ENCODE measurements around the gene LRRC42.

LRRC42 gene, protein sequence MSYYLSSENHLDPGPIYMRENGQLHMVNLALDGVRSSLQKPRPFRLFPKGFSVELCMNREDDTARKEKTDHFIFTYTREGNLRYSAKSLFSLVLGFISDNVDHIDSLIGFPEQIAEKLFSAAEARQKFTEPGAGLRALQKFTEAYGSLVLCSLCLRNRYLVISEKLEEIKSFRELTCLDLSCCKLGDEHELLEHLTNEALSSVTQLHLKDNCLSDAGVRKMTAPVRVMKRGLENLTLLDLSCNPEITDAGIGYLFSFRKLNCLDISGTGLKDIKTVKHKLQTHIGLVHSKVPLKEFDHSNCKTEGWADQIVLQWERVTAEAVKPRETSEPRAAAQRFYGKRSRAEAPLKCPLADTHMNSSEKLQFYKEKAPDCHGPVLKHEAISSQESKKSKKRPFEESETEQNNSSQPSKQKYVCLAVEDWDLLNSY

DNA sequence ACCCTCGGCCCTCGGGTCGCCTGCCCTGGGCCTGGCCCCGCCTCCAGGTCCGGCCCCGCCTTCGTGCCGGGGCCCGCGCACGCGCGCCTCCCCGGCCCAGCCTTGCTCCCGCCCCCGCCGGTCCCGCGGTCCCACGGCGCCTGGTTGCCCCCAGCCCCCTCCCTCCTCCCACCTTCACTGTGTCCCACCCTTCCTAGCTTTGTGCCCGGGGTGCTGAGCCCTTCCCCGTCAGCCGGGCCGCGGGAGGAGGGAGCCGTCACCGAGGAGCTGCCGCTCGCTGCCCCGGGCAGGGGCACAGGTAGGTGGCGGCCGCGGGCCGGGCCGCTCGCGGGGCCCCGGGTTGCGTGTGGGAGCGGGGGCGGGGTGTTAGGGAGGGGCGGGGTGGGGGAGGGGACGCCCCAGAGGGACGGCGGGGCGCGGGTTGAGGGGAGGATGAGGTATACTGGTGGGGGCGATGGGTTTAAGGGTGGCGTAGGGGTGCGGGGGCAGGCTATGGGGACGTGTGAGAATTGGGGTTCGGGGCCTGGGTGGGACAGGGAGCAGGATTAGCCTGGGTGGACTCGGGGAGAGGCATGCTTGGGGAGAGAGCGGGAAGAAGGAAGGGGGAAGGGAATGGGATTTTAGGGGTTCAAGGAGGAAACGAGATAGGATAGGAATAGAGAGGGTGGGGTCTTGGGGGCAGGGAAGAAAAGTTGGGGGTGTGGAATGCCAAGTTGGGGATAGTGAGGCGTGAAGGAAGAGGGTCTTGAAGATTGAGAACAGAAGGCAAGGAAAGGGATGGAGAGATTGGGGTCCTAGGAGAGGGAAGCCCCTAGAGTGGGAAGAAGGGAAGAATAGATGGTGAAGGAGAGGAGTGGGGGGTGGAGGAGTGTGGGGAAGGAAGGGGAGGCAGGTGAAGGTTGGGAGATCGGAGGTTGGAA lies at the start of gene LRRC42:
Gene LRRC42, plus strand, starts transcription at position 99 of the 920 bp plus-strand sequence. CDS start 5,650 bp downstream, outside the sequence.
- DNase-seq = no peak

DNA sequence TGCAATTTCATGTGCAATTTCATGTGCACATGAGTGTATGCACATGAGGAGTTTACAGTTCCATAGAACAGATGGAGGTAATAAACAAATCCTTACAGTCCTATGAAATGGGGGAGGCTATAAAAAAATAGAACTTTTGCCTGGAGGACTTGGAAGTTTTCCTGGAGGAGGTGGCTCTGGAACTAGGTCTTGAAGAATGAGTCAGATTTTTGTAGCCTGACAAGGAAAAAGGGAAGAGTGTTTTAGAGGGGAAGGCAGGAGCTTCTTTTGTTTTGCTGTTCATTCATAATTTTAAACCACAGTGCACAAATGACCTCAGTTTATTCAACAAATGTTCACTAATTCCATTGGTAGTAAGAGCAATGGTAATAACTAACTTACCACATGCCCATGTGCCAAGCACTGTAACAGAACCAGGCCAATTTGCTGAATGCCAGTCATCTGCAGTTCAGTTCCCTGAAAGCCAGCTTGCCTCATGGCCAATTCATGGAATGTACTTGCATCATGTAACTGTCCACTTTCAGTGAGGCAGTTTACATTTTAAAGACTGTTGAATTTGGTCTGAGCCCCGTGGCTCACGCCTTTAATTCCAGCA lies 49.4 kb upstream of the LRRC42 start:
- no peak for DNase-seq

DNA sequence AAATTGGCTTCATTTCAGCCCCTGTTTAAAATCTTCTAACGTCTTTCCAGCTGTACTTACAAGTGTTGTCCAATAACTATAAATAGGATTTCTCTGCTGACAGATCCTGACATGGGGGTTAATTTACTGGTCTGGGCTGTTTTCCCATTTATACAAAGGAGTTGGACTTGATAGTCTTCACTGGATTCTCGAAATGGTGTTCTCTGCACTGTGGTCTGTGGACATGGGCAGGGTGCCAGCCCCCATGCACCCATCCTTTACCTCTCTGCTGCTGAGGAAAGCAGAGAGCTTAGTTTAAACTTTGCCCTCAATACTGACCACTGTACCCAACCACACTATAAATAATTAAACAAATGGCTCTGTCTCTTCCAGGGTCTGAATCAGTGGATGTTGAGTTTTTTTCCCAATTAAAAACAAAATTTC lies 46.9 kb upstream of the LRRC42 start:
- DNase-seq = no peak

DNA sequence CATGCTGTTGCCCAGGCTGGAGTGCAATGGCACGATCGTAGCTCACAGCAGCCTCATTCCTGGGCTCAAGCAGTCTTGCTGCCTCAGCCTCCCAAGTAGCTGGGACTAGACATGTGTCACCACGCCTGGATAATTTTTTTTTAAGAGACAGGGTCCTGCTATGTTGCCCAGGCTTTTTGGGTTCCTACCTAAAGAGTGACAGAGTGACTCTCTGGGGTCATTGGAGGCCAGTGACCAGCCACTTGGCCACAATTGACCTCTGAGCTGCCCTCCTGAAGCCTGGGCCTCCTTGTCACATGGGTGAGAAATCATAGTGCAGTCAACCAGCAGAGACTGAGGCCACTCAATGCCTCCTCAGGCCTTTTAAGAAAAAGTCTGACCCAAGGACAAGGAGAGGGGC lies 46.4 kb upstream of the LRRC42 start:
- no peak for DNase-seq

DNA sequence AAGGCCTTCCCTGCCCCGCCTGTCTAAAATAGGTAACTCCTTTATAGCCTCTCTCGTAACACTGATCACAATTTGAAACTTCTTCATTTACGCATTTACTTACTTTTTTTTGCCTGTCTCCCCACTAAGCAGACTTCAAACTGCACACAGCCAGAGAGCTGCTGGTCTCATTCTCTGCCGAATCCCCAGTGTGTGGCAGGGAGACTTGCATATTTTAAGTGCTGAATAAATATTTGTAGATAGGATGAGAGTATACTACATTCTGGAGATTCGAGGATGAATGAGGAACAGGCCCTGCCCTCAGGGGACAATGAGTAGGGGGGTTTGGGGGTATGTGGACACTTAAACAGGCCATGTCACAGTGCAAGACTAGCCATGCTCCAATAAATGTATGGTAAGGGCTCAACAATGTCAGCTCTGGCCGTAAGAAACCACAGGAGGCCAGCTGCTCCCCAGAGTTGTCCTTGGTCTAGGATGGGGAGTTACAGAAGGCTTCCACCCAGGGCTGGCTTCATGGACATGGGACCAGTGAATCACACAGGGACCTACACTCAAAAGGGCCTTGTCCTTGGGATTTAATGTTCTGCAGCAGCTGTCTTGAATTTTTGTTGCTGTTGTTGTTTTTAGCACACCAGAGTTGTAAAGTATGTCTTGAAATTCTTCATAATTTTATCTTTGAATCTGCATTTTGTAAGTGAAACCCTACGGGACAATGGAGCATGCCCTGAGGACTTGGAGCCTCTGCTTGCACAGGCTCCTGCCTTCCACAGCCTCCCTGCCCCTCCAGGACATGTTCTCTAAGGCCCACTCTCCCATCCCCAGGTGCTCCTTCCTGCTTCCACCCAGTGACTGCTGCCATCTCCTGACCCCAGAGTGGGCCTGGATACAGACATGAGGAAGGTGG lies 43.7 kb upstream of the LRRC42 start:
- no peak for DNase-seq

DNA sequence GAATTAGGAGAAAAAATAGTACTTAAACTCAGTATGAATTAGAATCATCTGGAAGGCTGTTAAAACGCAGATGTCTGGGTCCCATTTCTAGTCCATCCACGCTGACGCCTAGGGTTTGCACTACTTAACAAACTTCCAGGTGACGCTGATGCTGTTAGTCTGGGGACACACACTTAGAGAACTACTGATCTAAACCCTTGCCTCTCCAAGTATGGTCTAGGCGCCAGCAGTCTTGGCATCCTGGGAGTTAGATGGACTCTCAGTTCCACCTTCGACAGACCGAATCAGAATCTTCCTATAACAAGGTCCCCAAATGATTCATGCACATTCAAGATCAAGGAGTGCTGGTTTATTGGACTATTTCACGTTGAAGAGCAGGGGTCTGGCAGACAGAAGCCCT lies 40.6 kb upstream of the LRRC42 start:
- no peak for DNase-seq

DNA sequence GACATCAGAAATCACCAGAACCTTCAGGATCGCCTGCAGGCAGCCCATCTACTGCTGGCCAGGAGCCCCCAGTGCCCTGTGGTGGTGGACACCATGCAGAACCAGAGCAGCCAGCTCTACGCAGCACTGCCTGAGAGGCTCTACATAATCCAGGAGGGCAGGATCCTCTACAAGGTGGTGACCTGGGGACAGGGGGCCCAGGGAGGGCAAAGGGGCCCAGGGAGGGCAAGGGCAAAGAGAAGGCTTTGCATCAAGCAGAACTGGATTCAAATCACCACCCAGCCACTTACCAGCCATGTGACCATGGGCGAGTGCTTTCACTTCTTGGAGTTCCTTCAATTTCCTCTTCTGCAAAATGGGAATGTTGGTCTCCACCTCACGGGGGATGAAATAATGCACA lies 40.0 kb upstream of the LRRC42 start:
- no peak for DNase-seq

DNA sequence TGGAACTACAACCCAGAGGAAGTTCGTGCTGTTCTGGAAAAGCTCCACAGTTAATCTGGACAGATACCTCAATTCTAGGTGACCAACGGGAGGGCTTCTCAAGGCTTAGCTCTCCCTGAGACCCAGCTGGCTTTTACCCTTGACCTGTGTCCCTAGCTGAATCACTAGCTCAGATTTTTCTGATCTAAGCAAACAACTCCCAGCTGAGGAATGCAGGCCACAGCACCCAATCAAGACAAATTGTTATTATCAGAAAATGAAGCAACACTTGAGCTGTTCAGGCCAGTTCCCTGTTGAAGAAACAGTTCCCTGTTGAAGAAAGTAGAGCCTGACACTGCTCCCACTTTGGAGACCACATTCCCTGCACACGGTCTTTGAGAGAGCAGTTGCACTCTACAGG lies 36.2 kb upstream of the LRRC42 start:
- DNase-seq = no peak

DNA sequence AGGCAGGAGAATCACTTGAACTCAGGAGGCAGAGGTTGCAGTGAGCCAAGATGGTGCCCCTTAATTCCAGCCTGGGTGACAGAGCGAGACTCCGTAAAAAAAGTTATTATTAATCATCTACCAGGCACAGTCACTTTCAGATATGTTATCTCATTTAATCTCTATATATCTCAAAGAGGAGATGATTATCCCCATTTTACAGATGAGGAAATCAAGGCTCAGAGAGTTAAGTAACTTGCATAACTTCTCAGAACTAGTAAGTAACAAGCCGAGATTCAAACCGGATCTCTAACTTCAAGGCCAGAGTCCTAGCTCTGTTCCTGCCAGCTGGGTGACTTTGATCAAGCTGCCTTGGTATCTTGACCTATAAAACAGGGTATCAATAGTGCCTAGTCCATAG lies 34.7 kb upstream of the LRRC42 start:
- DNase-seq = no peak

DNA sequence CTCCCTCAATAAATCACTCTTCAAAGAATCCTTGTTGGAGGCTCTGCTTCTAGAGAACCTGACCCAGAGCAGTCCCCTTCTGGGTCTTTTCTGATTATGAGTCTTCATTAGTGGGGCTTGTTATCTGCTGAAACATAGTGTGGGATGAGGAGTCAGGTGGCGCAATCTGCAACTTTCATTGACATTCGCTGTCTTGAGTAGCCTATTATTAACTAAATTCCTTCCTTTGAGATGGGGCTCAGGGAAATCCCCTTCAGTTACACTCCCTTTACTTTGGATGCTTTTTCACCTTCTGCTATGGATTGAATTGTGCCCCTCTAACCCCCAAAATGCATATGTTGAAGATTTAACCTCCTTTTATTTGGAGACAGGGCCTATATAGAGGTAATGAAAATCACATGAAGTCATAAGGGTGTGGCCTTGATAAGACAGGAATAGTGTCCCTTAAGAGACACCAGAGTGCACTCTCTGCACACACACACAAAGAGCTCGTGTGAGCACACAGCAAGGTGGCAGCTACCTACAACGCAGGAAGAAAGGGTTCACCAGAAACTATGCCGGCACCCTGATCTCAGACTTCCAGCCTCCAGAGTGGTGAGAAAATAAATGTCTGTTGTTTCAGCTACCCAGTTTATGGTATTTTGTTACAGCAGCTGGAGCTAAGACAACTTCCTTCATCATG lies 32.7 kb upstream of the LRRC42 start:
- DNase-seq = peak; percentile 33

DNA sequence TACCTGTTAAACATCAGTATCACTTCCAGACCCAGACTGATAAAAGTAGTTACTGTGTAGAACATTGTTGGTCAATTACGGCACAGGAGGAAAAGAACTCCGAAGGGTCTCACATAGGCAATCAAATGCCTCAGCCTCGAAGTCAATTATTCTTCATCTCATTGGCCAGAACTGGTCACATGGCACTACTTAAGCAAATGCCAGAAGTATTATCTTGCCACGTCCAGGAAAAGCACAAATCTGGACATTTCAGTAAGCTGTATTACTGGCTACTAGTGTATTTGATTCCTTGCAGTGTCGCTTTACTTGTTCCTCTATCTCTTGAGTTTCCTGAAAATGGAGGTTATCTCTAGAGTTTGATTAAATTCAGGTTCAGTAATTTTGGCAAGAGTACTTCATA lies 27.8 kb upstream of the LRRC42 start:
- DNase-seq = no peak

DNA sequence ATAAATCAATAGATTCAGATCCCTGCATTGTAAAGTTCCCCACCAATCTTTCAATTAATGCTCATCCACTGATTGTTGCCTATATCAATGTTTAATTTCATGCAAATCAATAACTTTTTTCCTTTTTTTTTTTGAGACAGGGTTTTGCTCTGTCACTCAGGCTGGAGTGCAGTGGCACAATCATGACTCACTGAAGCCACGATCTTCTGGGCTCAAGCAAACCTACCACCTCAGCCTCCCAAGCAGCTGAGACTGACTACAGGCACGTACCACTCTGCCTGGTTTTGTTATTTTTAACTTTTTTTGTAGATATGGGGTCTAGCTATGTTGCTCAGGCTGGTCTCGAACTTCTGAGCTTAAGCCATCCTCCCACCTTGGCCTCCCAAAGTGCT lies 26.5 kb upstream of the LRRC42 start:
- peak; percentile 35 for DNase-seq

DNA sequence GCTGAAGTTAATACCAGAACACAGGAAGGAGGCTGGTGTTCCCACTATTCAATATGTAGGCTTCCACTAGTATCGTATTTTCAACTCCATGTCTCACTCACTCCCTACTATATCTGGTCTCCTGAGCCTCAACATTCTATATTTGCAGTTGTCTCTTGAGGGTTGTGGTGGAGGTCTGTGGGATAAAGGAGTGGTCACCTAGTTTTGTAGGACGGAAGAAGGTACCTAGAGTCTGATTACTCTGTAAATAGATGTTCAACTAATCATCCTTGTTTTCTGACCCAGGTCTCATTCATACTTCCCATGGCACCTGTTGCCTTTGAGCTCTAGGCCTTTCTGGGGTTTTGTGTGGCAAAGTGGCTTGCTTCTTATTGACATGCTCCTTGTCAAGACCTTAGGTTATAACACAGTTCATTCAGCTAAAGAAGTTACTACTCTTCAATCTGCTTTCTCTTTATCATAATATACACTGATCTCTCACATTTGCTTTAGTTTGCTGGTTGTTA lies 18.7 kb upstream of the LRRC42 start:
- DNase-seq = no peak

DNA sequence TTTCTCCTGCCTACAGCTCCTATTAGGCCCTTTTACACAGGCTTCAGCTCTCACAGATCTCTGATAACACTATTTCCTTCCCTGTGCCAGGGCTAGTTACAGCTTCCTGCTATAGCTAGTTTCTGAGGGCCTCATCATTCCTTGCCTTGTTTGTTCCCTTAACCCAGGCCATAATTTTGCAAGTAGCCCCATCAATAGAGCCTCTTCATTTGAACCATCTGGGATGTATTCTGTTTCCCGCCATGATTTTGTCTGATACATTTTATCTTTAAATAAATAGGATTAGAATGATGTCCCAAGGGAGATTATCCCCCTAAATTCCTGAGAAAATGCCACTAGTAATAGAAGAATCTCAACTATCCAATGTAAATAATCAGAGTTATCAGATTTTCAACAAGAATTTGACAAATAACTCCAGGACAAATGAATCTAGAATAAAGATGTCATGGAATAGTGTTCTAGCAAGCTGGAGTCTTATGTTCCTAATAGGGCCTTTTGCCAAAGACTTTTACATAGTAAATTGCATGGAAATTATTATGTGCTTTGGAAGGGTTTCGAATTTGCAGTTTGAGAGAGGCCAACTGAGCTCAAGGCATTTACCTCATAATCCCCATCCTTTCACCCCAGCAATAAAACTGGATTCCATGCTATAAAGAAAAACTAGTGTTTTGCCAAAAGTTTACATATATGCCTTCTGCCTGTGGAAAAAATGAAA lies 16.7 kb upstream of the LRRC42 start:
- peak; percentile 31 for DNase-seq

DNA sequence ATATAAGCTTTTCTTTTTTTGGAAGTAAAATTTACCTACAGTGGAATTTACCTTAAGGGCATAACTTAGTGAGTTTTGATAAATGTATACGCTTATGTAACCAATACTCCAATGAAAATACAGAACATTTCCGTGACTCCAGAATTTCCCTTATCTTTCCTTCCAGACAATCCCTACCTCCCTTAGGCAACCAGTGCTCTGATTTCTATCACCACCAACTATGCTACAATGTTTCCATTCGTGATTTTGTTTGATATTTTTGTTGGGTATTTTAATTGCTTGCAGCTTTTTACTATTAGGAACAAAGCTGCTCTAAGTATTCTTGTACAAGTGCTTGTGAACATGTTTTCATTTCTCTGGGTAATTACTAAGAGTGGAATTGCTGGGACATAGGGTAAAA lies 15.2 kb upstream of the LRRC42 start:
- DNase-seq = no peak

DNA sequence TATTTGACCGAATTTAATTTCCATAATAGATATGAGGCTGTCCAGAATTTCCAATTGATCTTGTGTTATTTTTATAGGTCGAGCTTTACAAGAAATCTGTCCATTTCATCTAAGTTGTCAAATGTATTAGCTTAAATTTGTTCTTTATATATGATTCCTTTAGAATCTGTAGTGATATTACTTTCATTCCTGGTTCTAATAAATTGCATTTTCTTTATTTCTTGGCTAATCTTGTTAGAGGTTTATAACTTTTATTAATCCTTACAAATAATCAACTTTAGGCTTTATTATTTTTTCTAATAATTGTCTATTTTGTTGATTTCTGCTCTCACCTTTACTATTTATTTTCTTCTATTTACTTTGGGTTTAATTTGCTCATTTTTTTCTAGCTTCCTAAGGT lies 14.6 kb upstream of the LRRC42 start:
- no peak for DNase-seq

DNA sequence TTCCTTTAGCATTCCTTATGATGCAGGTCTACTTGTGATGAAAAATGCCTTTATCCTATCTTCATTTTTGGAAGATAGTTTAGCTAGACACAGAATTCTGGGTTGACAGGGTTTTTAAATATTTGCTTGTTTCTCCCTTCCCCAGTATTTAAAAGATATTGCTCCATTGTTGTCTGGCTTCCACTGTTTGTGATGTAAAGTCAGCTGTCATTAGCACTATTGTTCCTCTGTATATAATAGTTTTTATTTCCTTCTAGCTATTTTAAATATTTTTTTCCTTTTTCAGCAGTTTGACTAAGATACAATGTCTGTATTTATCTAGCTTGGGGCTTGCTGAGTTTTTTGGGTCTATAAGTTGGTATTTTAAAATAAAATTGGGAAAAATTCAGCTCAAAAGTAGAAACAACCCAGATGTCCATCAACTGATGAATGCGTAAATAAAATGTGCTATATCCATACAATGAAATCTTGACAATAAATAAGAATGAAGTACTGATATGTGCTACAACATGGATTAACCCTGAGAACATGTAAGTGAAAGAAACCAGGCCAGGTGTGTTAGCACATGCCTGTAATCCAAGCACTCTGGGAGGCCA lies 11.9 kb upstream of the LRRC42 start:
- no peak for DNase-seq

DNA sequence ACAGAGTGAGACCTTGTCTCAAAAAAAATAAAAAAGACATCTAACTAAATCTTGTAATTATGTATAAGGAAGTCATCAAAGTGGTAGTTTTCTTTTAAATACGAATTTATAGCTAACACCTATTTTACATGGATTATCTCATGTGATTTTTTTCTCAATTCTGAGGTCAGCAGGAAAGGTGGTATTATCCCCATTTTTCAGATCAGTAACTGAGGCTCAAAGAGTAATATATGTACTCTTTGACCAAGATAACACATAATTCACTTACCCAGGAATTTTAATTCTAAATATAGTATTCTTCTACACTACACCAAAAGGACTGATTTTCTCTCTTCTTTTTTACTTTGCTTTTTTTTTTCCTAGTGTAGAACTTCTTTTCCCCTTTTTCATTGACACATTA lies 9.7 kb upstream of the LRRC42 start:
- DNase-seq = no peak

DNA sequence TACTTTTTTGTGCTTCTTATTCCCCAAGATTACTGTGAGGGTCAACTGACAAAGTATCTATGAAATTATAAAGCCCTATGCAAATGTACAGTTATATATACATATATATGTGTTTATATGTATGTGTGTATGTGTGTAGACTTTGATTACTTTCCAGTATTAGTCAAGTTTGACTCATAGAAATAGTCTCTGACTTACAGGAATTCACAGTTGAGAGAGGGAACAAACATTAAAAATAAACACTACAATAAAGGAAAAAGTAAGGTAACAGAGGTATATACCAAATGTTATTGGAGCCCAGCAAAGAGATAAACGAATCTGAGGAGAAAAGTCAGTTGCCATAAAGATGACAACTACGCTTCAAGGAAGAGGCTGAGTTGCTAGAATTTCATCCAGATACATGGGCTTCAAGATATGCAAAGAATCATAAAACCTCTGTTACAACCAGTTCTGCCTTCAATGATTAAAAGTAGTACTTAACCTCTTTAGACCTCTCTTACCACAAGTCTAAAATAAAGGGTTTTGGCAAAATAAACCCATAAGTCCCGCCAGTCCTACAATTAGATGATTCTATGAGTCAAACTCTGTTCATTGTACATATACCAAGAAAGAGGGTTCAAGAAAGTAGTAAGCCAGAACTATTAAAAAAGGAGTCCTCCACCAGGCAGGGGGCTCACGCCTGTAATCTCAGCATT lies 7.9 kb upstream of the LRRC42 start:
- no peak for DNase-seq

Measured in hematopoietic multipotent progenitor cell treated with erythropoietin and hydrocortisone succinate and interleukin-3 and kit ligand, for 4 days (in vitro differentiated cells).